ENCODE measurements around the gene ADGRG1.

GRCh38 chr16:57616876-57617275, 11.6 kb upstream of the ADGRG1 start:
- TF ChIP-seq CTCF (IDR thresholded peaks at IDR 0.05): no peak
- TF ChIP-seq POLR2A (IDR thresholded peaks at IDR 0.05): no peak
